NCI-H82 treated with DMSO at 0.1 percent for 48 hours (cell line): ENCODE data around the gene TPD52L2.
"Not testable (repeated sequence)": the region's sequence is repeated elsewhere in the genome, so short reads cannot be mapped to it uniquely, and the experiment has no call there.

Source experiments
- DNase-seq: peaks from one replicate; lab custom pipeline; 2025; ENCODE audit not compliant: unreplicated experiment; lab: John Stamatoyannopoulos, UW

Gene TPD52L2

DNA sequence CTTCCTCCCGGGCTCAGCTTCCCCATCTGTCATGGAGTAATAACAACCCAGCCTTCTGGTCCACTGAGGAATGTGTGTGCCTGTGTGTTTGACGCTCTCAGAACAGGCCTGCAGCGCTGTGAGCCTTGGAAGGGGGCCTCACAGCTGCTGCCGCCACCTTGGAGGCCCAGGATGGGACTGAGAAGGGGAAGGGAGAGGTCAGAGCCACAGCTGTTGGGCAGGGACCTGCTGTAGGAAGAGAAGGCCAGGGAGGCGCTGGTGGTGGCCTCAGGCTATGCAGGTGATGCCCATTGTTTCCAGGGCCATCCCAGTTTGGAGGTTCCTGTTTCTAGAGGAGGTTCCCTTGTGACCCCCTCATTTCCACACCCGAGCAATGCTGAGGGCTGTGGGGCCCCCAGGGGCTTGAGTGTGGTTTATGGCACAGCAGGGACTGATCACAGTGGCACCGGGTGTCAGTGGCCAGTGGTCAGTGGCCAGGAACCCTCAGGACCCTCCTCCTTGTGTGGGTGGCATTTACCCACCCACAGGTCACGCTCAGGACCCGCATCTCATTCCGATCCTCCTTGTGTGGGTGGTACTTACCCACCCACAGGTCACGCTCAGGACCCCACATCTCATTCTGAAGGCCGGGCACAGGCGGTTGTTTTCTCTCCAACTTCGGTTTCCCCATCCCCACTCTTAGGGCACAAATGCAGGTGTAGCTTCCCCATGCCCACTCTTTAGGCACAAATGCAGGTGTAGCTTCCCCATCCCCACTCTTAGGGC is 14.0 kb downstream of the TPD52L2 start:
- DNase-seq = no peak

DNA sequence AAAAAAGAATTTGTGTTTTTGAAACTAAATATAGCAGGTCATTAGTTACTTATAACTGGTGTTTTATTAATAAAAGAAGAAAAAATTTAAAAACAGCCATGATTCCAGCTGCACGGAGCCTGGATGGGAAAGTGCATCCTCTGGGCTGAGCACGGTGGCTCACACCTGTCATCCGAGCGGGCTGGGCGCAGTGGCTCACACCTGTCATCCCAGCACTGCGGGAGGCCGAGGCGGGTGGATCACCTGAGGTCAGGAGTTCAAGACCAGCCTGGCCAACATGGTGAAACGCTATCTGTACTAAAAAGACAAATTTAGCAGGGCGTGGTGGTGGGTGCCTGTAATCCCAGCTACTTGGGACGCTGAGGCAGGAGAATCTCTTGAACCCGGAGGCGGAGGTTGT is 15.8 kb downstream of the TPD52L2 start:
- not testable (repeated sequence) for DNase-seq

DNA sequence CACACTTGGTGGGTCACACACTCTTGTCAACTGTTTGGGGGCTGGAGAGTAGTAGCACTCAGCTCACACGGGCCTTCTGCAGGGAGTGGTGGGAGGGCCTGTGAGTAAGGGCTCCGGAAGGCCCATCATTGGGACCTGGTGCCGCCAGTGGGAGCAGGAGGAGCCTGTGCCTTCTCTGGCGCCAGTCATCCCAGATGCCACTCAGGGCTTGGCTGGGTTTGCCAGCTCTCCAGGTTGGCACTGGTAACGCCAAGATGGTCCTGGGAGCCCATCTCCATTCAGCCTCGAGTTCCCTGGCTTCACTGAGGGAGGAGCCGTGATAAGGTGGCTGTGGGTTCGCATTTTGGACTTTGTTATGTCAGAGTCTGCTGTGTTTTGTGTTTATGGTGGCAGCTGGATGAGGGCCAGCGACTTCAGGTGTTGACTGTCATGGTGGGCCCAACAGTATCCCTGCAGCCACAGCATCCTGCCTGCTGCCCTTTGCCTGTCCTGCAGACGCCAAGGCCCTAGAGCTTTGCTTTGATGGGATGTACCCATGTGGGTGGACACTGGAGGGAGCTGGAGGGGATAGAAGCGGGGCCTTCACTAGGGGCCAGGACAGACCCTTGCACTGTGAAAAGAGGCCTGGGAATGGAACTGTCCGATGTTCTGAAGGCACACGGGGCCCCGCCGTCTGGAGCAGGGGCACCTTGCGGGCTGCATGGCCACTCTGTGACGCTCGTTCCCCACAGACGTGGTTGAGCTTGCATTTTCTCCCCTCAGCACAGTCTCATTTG is 16.6 kb downstream of the TPD52L2 start:
- DNase-seq = no peak

DNA sequence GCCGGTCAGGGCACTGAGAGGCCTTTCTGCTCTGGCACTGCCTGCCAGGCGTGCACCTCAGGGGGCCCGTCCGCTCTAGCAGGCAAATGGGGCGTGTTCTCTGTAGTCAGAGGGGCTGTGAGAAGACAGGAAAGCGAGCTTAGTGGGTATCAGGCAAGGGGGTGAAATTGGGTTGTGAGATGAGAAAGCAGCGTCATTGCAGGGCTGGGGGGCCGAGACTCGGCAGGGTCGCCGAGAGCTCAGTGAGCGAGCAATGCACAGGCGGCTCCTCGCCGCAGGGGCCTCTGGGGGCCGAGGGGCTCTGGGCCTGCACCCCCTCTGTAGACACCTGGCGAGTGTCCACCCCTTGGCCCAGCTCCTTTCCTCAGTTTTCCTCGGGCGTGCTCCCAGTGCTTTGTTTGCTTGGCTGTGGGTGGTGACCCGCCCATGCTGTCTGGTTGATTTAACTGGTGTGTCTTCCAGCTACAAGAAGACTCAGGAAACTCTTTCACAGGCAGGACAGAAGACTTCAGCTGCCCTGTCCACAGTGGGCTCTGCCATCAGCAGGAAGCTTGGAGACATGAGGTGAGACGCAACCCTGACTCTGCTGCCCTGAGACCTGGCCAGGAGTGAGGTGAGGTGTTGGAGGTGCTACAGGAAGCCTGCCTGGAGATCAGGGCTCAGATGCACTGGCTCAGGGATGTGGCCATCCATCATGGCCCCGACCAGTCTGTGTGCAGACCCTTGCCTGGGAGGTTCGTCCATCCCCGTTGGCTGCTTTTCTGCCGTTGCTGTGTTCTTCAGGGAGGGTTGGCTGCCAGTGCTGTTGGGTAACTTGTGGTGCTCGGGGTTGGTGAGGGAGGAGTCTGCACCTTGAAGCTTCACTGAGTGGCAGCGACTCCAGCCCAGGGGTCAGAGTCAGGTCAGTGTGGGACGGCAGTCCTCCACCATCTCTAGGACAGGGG is 17.5 kb downstream of the TPD52L2 start:
- DNase-seq = no peak

DNA sequence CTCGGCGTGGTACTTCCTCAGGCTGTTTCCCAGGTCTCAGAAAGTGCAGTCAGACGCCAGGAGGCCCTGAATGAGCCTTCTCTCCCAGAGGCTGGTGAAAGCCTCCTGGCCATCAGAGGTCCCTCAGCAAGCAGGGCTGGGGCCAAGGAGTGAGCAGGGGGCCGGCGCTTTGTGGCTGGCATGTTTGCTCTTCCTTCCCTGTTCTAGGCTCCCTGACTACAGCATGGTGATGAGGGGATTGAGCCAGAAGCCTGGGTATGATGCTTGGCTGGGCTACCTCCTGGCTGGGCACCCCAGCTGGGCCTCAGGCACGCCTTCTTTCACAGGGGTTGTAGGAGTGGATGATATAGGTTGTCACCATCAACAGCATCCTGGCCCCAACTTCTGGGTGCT is 18.1 kb downstream of the TPD52L2 start:
- DNase-seq = no peak

DNA sequence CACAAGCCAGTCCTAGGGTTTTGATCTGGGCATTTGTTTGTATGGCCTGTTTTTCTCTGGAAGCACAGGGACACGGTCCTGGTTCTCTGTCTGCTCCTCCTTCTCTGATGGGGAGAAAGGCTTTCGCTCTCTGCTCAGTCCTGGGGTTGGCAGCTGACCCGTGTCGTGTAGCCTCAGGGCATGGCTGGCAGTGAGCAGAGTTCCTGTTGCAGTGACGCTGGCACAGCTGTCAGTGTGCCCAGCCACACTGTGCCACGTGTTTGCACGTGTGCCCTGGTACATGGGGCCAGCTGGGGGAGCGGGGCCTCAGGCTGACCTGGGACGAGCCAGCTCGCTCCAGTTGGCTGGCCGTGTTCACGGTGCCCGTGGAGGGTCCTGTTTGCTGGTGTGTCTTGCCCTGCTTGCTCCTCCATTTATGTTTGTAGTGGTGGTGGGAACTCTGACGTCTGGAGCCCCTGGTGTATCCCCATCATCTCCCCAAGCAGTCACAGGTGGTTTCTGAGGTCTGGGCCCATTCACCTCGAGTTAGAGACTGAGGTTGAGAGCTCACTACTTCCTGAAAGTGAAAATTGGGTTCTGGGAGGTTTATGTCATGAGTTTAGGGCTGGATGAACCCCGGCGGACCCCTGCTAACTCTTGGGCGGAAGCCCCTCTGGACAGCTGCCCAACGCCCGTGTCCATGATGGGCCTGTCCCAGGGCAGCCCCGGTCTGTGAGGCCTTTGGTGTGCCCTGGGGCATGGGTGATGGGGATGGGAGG is 19.6 kb downstream of the TPD52L2 start:
- no peak for DNase-seq

DNA sequence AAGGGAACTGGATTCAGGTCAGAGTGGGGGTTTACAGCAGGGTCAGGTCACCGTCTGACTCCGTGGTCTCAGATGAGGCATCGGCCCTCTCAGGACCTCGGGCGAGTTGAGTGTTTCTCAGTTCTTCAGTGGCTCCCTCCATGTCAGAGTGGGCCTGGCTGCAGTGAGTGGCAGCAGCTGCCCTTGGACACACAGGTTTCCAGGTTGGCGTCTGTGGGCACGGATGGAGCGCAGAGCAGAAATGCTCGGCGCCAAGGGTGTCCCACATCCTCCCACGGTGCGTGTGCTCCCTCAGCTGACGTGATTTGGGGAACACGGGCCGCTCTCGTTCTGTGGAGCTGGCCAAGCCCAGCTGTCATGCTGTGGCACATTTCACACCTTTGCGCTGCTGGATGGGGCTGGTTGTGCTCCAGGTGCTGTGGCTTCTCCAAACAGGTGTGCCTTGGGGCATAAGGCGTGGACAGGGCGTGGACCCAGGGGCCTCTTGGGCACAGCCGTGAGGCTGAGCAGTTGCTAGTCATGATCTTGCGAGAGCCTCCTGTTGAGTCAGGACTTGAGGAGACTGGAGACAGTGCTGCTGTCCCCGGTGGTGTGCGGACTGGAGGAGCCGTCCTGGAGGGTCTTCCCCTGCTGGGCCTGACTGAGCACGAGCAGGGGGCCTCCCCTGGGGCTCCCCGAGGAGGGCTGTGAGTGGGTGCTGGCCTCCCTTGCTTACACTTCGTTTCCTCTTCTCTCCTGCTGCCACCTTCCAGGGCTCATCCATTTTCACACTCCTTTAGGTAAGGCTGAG is 20.4 kb downstream of the TPD52L2 start:
- DNase-seq = no peak

DNA sequence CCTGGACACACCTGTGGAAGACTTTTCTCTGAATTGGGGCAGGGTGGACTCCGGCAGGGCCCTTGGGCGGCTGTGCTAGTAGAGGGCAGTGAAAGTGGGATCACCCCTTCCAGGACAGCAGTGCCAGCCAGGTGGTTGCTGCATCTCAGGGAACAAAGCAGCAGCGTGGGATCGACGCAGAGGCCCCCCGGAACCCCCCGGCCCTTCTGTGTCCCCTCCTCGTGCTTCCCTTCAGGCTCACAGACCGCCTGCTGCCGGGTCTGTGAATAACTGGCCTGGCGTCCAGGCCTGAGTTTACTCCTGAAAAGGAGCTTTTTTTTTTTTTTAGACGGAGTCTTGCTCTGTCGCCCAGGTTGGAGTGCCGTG is 21.0 kb downstream of the TPD52L2 start:
- no peak for DNase-seq

DNA sequence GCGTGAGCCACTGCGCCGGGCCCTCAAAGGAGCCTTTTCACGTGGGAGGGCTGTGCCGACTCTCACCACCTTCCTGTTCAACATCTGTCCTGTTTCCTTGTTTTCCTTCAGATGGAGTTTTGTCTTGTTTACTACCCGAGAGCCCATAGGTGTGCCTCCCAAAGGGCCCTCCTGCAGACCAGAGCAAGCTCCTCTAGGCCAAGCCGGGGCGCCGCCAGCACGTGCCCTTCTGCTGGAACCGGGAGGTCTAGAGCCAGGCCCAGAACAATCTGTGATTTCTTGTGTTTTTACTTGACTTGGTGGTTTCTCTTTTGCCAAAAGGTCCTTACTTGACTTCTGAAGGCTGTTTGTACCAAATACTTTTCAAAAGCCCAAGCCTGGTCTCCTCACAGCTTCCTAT is 21.9 kb downstream of the TPD52L2 start:
- DNase-seq = no peak

DNA sequence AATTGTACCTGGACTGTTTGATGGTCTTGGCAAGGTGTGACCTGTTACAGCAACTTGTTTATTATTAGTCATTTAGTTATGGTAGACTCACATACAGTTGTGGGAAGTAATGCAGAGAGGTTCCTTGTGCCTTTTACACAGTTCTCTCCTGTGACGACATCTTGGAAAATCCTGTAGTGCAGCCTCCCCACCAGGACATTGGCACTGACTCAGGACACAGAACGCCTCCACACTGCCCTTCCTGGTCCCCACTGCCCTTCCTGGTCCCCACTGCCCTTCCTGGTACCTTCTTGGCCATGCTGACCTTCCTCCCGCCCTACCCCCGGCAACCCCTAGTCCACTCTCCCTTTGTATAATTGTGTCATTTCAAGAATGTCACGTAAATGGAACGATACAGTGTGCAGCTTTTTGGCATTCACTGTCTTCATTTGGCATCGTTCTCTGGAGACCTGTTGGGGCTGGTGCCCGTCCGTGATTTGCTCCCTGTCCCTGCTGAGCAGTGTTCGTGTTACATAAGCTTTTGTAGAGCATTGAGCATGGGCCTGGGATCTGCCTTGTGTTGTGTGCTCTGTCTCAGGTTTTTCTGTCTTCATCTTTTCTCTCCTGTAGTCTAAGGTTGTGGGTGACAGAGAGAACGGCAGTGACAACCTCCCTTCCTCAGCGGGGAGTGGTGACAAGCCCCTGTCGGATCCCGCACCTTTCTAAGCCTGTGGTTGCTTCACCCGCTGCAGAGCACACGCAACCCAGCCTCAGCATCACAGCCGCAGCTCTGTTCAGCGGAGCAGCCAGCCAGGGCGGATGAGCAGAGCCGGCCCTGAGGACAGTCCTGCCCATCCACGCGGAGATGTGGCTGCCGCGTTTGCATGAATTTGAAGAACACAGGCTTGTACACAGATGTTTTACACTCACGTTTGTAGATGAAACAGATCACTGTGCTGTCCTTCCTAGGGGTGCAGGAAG is 24.5 kb downstream of the TPD52L2 start:
- no peak for DNase-seq

DNA sequence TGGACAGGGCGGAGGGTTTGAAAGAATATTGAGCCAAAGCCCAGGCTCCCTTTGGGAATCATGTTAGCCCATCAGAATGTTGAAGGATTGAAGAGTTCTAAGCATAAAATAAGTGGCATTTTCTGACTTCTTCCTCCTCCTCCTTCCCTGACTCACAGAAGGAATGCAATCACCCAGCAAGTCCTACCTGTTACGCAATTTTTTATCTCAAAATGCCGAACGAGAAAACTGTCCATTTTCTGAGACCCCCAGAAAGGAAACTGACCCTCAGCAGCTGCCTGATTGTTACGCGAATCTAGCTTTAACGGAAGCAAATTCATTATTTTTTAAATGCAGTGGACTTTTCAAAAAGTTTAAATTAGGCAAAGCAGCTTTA is 25.1 kb downstream of the TPD52L2 start:
- DNase-seq = no peak

DNA sequence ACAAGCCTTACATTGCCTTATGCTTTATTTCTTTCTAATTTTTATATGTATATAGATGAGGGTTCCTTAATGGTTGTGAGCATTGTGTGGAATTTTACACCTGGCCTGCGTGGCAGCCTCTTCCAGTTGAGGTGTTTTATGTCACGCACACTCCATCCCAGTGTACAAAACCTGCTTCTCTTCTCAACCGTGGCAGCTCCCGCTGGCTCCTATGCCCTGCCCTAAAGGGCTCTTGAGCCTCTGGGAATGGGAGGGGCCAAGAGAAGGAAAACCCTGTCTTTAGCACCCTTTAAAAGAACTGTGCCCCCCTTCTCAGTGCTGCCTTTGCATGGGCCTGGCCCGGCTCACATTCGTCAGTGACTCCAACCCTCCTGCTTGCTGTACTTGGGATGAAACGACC is 25.5 kb downstream of the TPD52L2 start:
- DNase-seq = no peak

DNA sequence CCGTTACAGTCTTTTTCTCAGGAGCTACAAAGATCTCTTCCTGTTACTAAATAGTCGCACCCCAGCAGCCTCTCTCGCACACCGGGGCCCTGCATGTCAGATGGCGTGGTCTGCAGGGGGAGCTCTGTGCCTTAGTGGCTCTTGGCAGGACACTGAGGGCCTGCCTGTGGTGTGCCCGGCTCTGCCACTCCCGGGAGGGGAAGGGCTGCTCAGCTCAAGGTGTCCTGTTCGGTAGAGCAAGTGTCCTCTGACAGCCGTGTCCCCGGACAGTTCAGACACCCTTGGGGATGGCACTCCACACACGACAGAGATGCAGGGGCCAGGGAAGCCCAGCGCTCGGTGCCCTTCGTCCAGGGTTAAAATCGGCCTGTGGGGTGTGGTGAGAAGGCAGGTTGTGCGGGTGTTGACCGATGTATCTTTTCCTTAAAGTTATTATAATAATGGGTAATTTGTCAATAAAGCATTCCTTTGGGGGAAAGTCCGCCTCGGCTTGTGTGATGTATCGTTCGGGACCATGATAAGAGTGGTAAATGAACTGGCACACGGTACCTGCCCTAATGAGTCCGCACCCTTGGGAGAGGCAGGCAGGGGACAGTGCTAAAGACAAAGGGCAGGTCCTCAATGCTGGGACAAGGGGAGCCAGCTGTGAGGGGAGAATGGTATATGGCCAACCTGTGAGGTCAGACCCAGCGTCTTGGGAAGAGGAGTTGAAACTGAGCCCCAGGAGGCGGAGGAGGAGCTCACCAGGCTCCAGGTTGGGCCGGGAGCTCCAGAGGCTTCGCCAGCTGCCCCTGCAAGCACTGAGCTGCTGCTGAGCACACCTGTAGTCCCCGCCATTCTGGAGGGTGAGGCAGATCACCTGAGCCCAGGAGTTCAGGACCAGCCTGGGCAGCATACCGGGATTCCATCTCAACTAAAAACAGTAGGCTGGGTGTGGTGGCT is 26.3 kb downstream of the TPD52L2 start:
- no peak for DNase-seq

DNA sequence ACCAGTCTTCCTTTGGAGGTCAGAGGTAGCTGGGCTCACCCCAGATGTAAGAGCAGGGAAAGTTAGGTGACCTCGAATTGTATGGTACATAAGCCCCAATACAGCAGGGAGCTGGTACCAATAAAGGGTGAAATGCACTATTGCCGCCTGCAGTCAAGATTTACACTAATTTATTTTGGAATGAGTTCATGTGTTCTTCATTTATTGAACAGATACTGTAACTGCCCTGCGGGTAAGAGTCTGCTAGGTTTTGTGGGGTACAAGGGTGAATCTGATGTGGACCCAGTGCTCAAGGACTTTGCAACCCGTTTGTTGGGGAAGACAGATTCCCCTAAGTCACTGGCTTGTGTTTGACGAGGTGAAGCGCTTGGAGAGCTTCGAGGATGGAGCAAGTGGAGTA is 27.3 kb downstream of the TPD52L2 start:
- DNase-seq = no peak

DNA sequence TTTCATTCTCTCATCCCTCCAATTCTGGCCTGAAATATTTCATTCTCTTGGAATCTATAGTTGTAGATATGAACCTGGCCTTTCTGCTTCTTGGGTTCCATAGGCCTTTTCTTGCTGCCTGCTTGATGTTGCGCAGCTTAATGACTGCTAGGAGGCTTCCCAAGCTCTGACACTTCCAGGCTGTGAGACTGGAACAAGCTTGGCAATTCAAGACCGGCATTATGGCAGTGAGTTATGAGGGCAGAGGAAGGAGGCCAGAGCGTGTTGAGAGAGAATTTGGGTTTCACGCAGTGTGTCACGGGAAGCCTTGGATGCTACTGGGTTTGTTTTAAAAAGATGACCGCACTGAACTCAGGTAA is 28.9 kb downstream of the TPD52L2 start:
- no peak for DNase-seq

DNA sequence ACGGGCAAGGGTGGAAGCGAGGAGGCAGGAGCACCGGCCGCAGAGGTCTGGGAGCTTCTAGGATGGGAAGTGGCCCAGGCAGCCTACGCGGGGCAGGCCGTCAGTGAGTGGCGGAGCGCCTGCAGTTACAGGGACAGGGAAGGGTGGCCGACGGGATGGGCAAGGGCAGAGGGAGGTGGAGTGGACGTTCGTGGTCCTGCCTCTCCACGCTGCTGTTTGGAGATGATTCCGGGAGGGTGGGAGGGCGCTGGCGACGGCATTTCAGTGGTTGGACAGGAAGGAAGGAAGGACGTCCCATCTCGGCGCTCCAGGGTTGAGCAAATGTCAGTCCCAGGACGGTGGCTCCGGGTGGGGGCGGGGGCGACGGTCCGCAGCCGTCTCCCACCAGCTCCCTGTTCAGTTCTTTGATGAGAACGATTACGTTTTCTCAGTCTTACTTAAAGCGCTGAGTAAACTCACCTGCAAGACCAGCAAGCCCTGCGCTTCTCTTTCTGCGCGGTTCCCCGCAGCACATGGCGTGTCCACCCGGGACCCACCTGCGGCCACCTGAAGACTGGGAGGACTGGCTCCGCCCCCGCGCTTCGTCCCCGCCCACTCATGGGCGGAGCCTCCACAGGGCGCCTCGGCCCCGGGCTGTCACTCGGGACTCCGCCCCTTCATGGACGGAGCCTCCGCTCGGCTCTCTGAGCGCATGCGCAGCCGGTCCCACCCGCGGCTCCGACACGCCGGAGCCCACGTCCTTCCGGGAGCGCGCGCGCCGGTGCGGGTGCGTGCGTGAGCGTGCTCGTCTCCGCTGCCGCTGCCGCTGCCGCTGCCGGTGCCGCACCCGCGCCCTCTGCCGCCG is 29.5 kb downstream of the TPD52L2 start, which contains the start of gene DNAJC5:
Gene DNAJC5, plus strand, starts transcription at position 769 of the 844 bp plus-strand sequence. CDS start 33,220 bp downstream, outside the sequence.
- DNase-seq = peak; percentile 62
